GM19468 (cell line): Measurements from ENCODE around the gene IFT27.
A peak's percentile ranks its signal among the peaks of the same experiment; 100 is the strongest.

Experiments used
- ATAC-seq: cut with Tn5 transposase; IDR thresholded peaks from one replicate; pipeline ENCODE4 v1.9.1; 2021; ENCODE audit warnings: mild to moderate bottlenecking, moderate library complexity, moderate number of reproducible peaks; ENCODE audit not compliant: unreplicated experiment; ENCODE audit errors: extremely low read depth

Gene IFT27

GRCh38 chr22:36797911-36798673 lies 22.2 kb upstream of the IFT27 start:
- ATAC-seq, result no peak

- ATAC-seq, result no peak
Measured at GRCh38 chr22:36797374-36797773, 21.5 kb upstream of the IFT27 start.

GRCh38 chr22:36796552-36797175 lies 20.7 kb upstream of the IFT27 start:
- no peak for ATAC-seq

- no peak for ATAC-seq
Measured at GRCh38 chr22:36795633-36796032, 19.7 kb upstream of the IFT27 start.

- no peak for ATAC-seq
Measured at GRCh38 chr22:36790648-36791047, 14.7 kb upstream of the IFT27 start.

- no peak for ATAC-seq
Measured at GRCh38 chr22:36787204-36787988, 11.5 kb upstream of the IFT27 start.

GRCh38 chr22:36783743-36784142 lies 7.8 kb upstream of the IFT27 start:
- ATAC-seq, result no peak

GRCh38 chr22:36781656-36782627 lies 6.0 kb upstream of the IFT27 start:
- peak; percentile 26 for ATAC-seq

- no peak for ATAC-seq
Measured at GRCh38 chr22:36778020-36778419, 2.1 kb upstream of the IFT27 start.

- ATAC-seq, result no peak
Measured at GRCh38 chr22:36776722-36777121, 803 bp upstream of the IFT27 start.

GRCh38 chr22:36775586-36775963 lies 344 bp downstream of the IFT27 start:
- no peak for ATAC-seq

- no peak for ATAC-seq
Measured at GRCh38 chr22:36773935-36774334, 2.0 kb downstream of the IFT27 start.

GRCh38 chr22:36772451-36772850 lies 3.5 kb downstream of the IFT27 start:
- ATAC-seq, result no peak

GRCh38 chr22:36771356-36772063 lies 4.4 kb downstream of the IFT27 start:
- no peak for ATAC-seq

GRCh38 chr22:36770513-36771231 lies 5.2 kb downstream of the IFT27 start:
- ATAC-seq, result no peak

GRCh38 chr22:36769541-36770512 lies 6.1 kb downstream of the IFT27 start:
- no peak for ATAC-seq

GRCh38 chr22:36768616-36769015 lies 7.3 kb downstream of the IFT27 start:
- ATAC-seq, result no peak

GRCh38 chr22:36768141-36768540 lies 7.8 kb downstream of the IFT27 start:
- ATAC-seq, result no peak
